ENCODE measurements around the gene PLPP7.

PLPP7 gene

DNA sequence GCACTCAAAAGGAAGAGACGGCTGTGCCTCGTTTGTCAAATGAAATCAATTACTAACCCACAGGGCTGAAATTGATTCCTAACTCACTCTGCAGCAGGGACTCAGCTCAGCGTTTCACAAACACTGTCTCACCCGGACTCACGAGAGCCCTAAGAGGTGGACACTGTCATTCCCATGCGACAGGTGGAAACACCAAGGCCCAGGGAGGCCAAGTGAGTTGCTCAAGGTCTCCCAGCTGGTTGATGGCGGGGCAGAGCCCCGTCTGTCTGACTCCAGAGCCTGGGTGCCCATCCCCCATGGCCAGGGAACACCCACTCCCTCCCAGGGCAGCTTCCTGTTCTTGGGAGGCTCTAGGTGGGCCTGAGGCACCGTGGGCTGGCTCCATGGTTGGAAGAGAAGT lies 1.3 kb upstream of the PLPP7 start:
- peaks cover 9% of the 10 kb centered on the region for H3K27me3 ChIP-seq (ENCODE audit: insufficient read depth, low read length)
- no peak overlapping the region for H3K9ac ChIP-seq (ENCODE audit: low read depth, low read length)
- no peaks in the 10 kb centered on the region for H3K36me3 ChIP-seq (ENCODE audit: insufficient read depth, low read depth, low read length)
- H3K4me3 ChIP-seq (ENCODE audit: low read length), result no peak overlapping the region
- H3K4me1 ChIP-seq (ENCODE audit: insufficient read depth, low read length), result no peaks in the 10 kb centered on the region; the same call in 1 of the 2 replicates
- H3K9me3 ChIP-seq (ENCODE audit: insufficient read depth, low read depth, low read length), result no peaks in the 10 kb centered on the region
- H3K27ac ChIP-seq (ENCODE audit: low read length), result no peak overlapping the region

GRCh38 chr9:131290036-131290766 lies 678 bp downstream of the PLPP7 start:
- Histone ChIP-seq H3K4me1 (ENCODE audit: insufficient read depth, low read length) (no peaks in the 10 kb centered on the region; the same call in 1 of the 2 replicates), H3K27ac (ENCODE audit: low read length) (no peak overlapping the region), H3K4me3 (ENCODE audit: low read length) (no peak overlapping the region; the same call in 1 of the 2 replicates), H3K9ac (ENCODE audit: low read depth, low read length) (peak overlapping the region; percentile 37; the same call in 1 of the 2 replicates), H3K36me3 (ENCODE audit: insufficient read depth, low read depth, low read length) (no peaks in the 10 kb centered on the region), H3K9me3 (ENCODE audit: insufficient read depth, low read depth, low read length) (no peaks in the 10 kb centered on the region), H3K27me3 (ENCODE audit: insufficient read depth, low read length) (no peaks in the 10 kb centered on the region)

GRCh38 chr9:131290767-131291370 lies 1.3 kb downstream of the PLPP7 start:
- Histone ChIP-seq H3K4me1 (ENCODE audit: insufficient read depth, low read length) (no peaks in the 10 kb centered on the region; the same call in 1 of the 2 replicates), H3K9me3 (ENCODE audit: insufficient read depth, low read depth, low read length) (no peaks in the 10 kb centered on the region), H3K27me3 (ENCODE audit: insufficient read depth, low read length) (no peaks in the 10 kb centered on the region), H3K9ac (ENCODE audit: low read depth, low read length) (no peak overlapping the region), H3K4me3 (ENCODE audit: low read length) (no peak overlapping the region), H3K36me3 (ENCODE audit: insufficient read depth, low read depth, low read length) (no peaks in the 10 kb centered on the region), H3K27ac (ENCODE audit: low read length) (no peak overlapping the region)

DNA sequence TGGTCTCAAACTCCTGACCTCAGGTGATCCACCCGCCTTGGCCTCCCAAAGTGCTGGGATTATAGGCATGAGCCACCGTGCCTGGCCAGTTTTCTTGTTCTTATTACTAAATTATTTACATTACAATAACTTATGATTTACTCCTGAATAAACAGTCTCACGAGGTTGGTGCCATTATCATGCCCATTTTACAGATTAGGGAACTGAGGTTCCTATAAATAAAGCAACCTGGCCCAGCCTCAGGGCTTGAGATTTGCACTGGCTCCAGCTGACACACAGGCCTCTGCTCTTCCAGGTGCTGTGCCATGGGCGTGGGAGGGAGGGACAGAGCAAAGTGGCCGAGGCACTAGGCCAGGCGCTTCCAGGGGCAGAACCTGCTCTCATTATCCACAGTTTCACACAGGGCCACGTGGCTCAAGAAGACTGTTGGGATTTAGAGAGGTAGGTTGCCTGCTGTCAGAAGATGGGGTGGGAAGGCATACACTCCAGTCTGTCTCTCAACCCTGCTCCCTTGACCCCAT lies 2.3 kb downstream of the PLPP7 start:
- no peaks in the 10 kb centered on the region for H3K36me3 ChIP-seq (ENCODE audit: insufficient read depth, low read depth, low read length)
- no peaks in the 10 kb centered on the region for H3K9me3 ChIP-seq (ENCODE audit: insufficient read depth, low read depth, low read length)
- H3K27me3 ChIP-seq (ENCODE audit: insufficient read depth, low read length), result no peaks in the 10 kb centered on the region
- no peak overlapping the region for H3K27ac ChIP-seq (ENCODE audit: low read length)
- no peak overlapping the region for H3K4me3 ChIP-seq (ENCODE audit: low read length)
- H3K9ac ChIP-seq (ENCODE audit: low read depth, low read length), result no peak overlapping the region
- no peaks in the 10 kb centered on the region; the same call in 1 of the 2 replicates for H3K4me1 ChIP-seq (ENCODE audit: insufficient read depth, low read length)

GRCh38 chr9:131292937-131293336 lies 3.4 kb downstream of the PLPP7 start:
- Histone ChIP-seq H3K36me3 (ENCODE audit: insufficient read depth, low read depth, low read length) (no peaks in the 10 kb centered on the region), H3K4me3 (ENCODE audit: low read length) (no peak overlapping the region), H3K9ac (ENCODE audit: low read depth, low read length) (no peak overlapping the region), H3K4me1 (ENCODE audit: insufficient read depth, low read length) (no peaks in the 10 kb centered on the region; the same call in 1 of the 2 replicates), H3K9me3 (ENCODE audit: insufficient read depth, low read depth, low read length) (no peaks in the 10 kb centered on the region), H3K27ac (ENCODE audit: low read length) (no peak overlapping the region), H3K27me3 (ENCODE audit: insufficient read depth, low read length) (no peaks in the 10 kb centered on the region)

GRCh38 chr9:131296460-131296859 lies 6.9 kb downstream of the PLPP7 start:
- Histone ChIP-seq H3K27me3 (ENCODE audit: insufficient read depth, low read length) (no peaks in the 10 kb centered on the region), H3K36me3 (ENCODE audit: insufficient read depth, low read depth, low read length) (no peaks in the 10 kb centered on the region), H3K27ac (ENCODE audit: low read length) (no peak overlapping the region), H3K4me3 (ENCODE audit: low read length) (no peak overlapping the region), H3K9ac (ENCODE audit: low read depth, low read length) (no peak overlapping the region), H3K9me3 (ENCODE audit: insufficient read depth, low read depth, low read length) (no peaks in the 10 kb centered on the region), H3K4me1 (ENCODE audit: insufficient read depth, low read length) (no peaks in the 10 kb centered on the region)

GRCh38 chr9:131296906-131297500 lies 7.5 kb downstream of the PLPP7 start:
- Histone ChIP-seq H3K36me3 (ENCODE audit: insufficient read depth, low read depth, low read length) (no peaks in the 10 kb centered on the region), H3K27me3 (ENCODE audit: insufficient read depth, low read length) (no peaks in the 10 kb centered on the region), H3K9me3 (ENCODE audit: insufficient read depth, low read depth, low read length) (no peaks in the 10 kb centered on the region), H3K9ac (ENCODE audit: low read depth, low read length) (no peak overlapping the region), H3K4me1 (ENCODE audit: insufficient read depth, low read length) (no peaks in the 10 kb centered on the region), H3K27ac (ENCODE audit: low read length) (no peak overlapping the region), H3K4me3 (ENCODE audit: low read length) (no peak overlapping the region)

DNA sequence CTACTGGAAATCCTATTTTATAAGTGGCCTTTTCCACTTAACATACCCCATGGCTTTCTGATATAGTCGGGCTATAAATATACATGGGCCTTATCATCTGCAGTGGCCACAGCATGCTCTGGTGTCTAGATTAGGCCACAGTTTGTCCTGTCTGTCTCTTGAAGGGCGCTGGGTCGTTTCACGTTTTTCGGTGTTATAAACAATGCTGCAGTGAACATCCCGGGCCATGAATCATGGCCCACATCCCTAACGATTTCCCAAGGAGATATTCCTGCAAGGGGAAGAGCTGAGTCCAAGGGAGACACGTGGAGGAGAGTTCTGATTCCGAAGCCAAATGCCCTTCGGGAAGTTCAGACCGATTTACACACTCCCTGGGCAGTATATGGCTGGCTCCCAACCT lies 8.4 kb downstream of the PLPP7 start:
- Histone ChIP-seq H3K9ac (ENCODE audit: low read depth, low read length) (no peak overlapping the region), H3K27ac (ENCODE audit: low read length) (no peak overlapping the region), H3K4me3 (ENCODE audit: low read length) (no peak overlapping the region), H3K9me3 (ENCODE audit: insufficient read depth, low read depth, low read length) (no peaks in the 10 kb centered on the region), H3K27me3 (ENCODE audit: insufficient read depth, low read length) (no peaks in the 10 kb centered on the region), H3K36me3 (ENCODE audit: insufficient read depth, low read depth, low read length) (no peaks in the 10 kb centered on the region), H3K4me1 (ENCODE audit: insufficient read depth, low read length) (no peaks in the 10 kb centered on the region)

DNA sequence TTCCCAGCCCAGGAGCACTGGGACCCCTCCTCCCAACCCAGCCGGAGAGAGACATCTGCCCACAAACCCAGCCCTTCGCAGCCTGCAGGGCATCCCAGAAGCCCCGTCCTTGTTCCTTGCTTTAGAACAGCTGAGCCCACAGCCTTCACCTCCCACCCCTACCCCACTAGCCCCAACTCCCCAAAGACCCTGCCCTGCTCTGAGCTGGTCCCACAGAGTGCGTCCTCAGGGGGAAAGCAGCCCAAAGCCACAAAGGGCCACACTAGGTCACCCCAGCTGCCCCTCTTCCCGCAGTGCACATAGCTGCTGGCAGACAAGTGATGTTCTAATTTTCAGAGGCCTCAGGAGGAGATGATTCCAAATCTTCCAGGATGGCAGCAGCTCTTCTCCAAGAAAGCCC lies 8.8 kb downstream of the PLPP7 start:
- Histone ChIP-seq H3K27me3 (ENCODE audit: insufficient read depth, low read length) (no peaks in the 10 kb centered on the region), H3K4me1 (ENCODE audit: insufficient read depth, low read length) (no peaks in the 10 kb centered on the region)

DNA sequence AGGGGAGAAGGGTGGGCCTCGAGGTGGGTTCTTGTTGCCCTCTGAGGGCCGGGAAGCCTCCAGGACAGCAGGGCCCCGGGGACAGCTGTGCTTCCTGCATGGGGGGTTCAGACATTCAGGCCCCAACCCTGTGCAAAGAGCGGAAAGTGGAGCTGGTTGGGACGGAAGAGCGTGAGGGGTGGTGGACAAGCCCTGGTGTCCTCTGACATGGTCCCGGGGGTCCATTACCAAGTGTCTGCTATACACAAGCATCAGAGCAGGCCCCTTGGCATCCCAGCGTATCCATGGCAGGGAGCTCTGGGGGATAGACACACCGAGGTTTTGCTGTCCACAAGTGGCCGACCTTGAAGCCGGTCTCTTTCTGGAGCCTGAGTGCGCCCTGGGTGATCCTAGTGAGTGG lies 9.3 kb downstream of the PLPP7 start:
- Histone ChIP-seq H3K27me3 (ENCODE audit: insufficient read depth, low read length) (no peaks in the 10 kb centered on the region), H3K4me3 (ENCODE audit: low read length) (no peak overlapping the region), H3K27ac (ENCODE audit: low read length) (no peak overlapping the region), H3K36me3 (ENCODE audit: insufficient read depth, low read depth, low read length) (no peaks in the 10 kb centered on the region), H3K4me1 (ENCODE audit: insufficient read depth, low read length) (no peaks in the 10 kb centered on the region), H3K9ac (ENCODE audit: low read depth, low read length) (no peak overlapping the region), H3K9me3 (ENCODE audit: insufficient read depth, low read depth, low read length) (no peaks in the 10 kb centered on the region)

More for the DNA sequence above, 8.8 kb downstream of the PLPP7 start:
- Histone ChIP-seq H3K4me3 (ENCODE audit: low read length) (no peak overlapping the region), H3K9me3 (ENCODE audit: insufficient read depth, low read depth, low read length) (no peaks in the 10 kb centered on the region), H3K36me3 (ENCODE audit: insufficient read depth, low read depth, low read length) (no peaks in the 10 kb centered on the region), H3K27ac (ENCODE audit: low read length) (no peak overlapping the region), H3K9ac (ENCODE audit: low read depth, low read length) (no peak overlapping the region)

DNA sequence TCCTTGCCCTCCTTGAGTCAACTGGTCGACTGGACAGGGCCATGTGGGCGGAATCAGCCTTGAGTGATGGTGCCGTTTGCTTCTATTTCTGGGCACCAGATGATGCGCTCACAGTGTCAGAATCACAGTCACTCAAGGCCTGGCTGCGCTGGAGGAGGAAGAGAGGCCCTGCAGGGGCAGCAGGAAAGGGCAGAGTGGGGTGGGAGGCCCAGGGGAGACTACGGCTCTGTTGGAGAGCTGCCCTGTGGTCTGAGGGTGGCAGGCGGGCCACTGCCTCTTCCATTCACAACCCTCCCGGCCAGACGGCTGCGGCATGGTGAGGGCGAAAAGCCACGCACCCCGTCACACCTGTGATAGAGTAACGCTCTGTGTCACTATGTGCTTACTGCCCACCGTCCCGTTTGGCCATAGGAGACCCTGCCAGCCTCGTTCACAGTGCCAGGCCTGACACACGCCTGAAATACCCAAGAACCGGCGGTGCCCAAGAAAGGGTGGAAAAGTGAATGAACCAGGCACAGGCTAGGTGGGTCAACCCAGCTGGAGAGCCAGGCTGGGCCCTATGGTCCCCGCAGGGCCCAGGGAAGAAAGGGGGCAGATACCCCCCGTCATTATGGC lies 9.9 kb downstream of the PLPP7 start:
- Histone ChIP-seq H3K4me1 (ENCODE audit: insufficient read depth, low read length) (no peaks in the 10 kb centered on the region), H3K9me3 (ENCODE audit: insufficient read depth, low read depth, low read length) (no peaks in the 10 kb centered on the region), H3K4me3 (ENCODE audit: low read length) (no peak overlapping the region), H3K27me3 (ENCODE audit: insufficient read depth, low read length) (no peaks in the 10 kb centered on the region), H3K27ac (ENCODE audit: low read length) (no peak overlapping the region), H3K36me3 (ENCODE audit: insufficient read depth, low read depth, low read length) (no peaks in the 10 kb centered on the region), H3K9ac (ENCODE audit: low read depth, low read length) (no peak overlapping the region)

Measured in iPS-20b (cell line).